HG03521 (cell line): Measurements from ENCODE around the gene TMEM131L.
"Not testable (repeated sequence)": the region's sequence is repeated elsewhere in the genome, so short reads cannot be mapped to it uniquely, and the experiment has no call there.

Experiments
- ATAC-seq: cut with Tn5 transposase; IDR thresholded peaks from one replicate; pipeline ENCODE4 v1.9.1; 2021; ENCODE audit warnings: mild to moderate bottlenecking, moderate library complexity; ENCODE audit not compliant: unreplicated experiment

Gene TMEM131L

DNA sequence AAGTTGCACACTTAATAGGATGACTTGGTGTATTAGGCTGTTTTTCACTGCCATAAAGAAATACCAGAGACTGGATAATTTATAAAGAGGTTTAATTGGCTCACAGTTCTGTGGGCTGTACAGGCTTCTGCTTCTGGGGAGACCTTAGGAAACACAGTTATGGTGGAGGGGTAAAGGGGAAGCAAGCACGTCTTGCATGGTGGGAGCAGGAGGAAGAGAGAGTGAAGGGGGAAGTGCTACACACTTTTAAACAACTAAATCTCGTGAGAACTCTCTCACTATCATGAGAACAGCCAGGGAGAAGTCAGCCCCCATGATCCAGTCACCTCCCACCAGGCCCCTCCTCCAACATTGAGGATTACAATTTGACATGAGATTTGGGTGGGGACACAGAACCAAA, 142.9 kb downstream of the TMEM131L start:
- ATAC-seq = not testable (repeated sequence)

DNA sequence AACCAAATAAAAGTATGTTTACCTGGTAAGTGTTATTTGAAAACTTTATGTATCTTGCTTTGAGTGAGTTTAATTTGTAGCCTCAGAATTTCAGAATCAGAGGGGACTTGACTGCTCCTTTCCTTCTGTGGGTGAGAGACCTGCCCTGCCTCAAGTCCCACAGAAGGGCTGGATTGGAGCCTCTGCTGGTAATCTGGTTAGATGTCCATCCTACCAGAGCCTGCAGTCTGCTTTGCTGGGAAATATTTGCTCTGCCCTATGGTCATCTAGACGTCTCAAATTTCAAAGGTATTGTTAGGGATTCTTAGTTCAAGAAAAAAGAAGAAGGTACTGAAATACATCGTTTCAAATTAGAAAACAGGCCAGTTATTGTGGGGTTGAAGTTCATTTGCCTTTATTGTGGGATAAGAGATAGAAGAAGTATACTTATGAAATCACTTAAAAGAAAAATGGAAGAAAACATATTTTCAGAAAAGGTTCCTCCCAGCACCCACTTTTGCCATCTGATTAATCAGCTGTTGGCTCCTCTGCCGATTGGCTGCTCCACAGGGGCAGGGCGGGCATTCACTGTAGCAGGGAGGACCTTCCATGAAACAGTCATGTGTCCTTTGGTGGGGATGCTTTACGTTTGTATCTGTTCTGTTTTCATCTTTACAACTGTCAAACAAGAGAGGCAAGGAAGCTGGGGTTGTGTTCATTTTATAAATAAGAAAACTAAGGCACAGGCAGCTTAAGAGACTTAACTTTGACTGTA, 144.6 kb downstream of the TMEM131L start:
- ATAC-seq = no peak

DNA sequence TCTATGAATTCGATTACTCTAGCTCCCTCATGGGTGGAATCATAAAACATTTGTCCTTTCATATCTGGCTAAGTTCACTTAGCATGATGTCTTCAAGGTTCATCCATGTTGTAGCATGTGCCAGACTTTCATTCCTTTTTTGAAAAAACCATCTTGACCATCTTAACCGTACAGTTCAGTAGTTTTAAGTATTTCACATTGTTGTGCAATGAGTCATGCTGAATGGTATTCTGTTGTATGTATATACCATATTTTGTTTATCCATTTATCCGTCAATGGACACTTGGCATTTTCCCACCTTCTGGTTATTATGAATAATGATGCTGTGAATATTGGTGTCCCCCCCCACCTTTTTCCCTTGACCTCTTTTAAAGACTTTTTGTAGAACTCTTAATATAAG, 145.5 kb downstream of the TMEM131L start:
- no peak for ATAC-seq

- ATAC-seq = no peak
Measured at GRCh38 chr4:153612878-153613277, 146.7 kb downstream of the TMEM131L start.

GRCh38 chr4:153616006-153616555, 149.9 kb downstream of the TMEM131L start:
- ATAC-seq = no peak

DNA sequence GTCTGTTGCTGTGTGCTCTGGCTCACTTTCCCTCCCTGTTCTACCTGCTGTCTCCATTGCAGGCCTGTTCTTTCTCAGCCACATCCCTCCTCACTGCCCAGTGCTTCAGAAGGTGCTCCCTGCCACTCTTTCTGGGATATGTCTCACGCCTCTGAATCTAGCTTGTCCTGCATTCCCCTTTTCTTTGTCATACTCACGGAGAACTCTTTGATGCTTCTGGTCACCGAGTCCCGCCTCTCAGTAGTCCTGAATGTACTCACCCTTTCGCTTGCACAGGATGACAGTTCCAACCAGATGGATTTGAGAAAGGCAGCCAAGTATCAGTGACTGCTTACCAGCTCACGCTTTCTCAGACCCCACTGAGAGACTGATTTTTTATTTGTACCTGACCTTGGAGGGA, 152.7 kb downstream of the TMEM131L start:
- ATAC-seq = no peak

- ATAC-seq = no peak
Measured at GRCh38 chr4:153619811-153620210, 153.7 kb downstream of the TMEM131L start.

DNA sequence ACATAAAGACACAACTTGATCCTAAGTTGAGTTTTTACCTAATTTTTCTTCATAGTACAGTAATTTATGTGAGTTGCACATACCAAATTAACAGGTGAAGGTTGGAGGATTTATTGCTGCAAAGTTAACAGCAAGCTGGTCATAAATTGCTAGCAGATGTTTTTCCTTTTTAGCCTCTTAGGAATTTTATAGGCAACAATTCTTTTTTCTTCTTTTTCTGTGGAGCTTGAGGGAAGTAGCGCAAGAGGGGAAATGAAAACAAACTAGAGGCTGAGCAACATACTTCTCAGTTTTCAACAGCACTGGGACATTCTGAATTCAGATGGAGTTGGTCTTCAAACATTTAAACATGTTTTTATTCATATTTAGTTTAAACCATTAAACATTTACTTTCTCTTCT, 154.2 kb downstream of the TMEM131L start:
- ATAC-seq = no peak

DNA sequence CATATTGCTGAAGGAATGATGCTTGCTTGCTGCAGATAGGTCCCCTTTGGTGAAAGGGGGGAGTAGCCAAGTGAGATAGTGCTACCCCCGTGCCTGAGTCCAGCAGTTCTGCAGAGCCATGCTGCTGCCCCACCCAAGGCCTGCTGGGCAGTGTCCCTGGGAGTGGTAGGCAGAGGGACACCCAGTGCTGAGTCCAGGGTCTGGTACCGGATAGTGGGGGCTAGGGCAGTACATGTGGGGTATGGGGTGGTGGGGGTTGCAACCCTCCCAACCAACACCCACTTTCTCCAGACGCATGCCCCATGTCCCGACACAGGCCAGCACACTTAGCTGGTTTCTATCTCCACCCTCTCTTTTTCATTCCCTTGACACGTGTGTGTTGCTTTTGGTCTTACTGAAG, 155.9 kb downstream of the TMEM131L start:
- no peak for ATAC-seq

- ATAC-seq = no peak
Measured at GRCh38 chr4:153622778-153623240, 156.6 kb downstream of the TMEM131L start.

GRCh38 chr4:153623491-153623890, 157.3 kb downstream of the TMEM131L start:
- ATAC-seq = no peak

DNA sequence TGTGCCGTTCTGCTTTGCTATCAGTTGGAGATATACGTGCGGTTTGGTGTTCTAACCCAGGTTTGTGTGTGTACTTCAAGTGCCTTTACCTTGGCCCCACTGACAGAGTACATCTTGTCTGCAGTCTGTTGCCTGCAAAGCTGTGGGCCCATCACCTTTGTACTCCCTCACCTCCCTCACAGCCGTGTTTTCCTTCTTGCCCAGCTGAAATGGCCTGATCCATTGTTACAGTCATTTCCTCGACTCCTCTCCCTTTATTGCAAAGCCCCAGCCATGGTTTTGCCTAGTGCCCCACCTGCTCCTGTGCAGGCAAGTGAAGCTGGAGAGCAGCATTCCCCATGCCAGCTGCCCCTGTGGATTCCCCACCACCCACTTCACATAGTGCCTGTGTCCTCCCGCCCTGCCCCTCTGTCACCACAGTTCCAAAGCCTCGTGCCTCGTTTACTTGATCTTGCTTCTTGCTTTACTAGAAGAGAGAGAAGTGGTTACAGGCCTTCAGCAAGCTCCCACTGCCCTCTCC, 162.7 kb downstream of the TMEM131L start:
- ATAC-seq = no peak

DNA sequence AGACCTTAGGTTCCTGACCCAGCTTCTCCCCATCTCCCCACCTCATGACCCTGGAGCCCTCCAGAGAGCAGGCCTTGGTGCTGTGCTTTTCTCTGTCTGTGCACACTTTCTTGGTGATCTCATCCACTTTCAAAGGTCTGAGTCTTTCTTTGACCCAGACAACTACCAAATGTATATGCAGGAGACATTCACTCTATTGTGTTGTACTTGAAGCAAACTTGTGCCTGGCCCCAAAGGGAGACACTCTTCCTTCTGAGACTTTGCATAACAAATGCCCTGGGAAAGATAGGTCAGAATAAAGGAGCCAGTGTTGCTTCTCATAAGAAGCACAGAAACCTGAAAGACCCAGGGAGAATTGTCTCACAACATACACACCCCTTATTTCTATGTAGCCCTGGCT, 163.6 kb downstream of the TMEM131L start:
- ATAC-seq = no peak

DNA sequence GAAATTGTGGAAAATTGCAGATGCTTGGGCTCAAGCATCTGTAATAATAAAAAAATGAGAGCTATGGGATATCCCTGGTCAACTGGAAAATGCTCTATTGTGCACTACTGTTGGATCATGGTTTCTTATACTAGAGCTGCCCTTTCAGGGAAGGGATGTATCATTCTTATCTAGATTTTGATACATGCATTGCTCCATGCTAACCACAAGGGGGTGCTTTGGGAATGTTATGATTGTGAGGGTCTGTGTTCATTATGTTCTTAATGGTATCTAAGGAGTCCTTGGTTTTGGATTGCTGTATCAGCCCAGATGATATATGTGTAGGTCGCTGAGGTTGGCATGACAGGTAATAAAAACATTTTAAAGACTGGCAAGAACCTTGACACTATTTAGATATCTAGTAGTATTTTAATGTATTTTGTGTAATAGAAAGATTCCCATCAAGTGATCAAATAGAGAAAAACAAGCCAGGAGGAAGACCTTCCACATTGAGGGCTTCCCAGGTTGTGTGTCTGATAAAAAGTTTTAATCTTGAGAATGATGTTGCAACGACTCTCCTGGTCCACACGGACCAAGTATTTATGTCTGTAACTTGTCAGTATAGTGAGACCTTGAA, 168.7 kb downstream of the TMEM131L start:
- no peak for ATAC-seq

DNA sequence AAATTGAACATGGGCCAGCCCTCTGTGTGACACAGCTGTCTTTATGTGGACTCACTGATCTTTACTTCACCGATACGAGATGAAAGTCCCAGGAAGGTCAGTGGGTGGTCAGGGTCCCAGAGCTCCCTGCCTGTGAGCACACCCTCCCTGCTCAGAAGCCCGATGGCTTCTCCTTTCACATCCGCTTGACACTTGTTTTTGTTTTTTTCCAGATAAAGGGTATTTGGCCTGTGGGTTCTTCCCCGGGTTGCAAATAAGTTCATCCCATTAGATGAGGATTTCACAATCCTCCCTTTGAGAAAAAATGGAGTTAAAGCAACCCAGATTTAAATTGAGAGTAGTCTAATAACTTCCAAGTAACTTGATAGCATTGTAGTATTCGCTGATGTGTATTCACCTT, 169.7 kb downstream of the TMEM131L start:
- no peak for ATAC-seq

- no peak for ATAC-seq
Measured at GRCh38 chr4:153637201-153637600, 171.0 kb downstream of the TMEM131L start.

DNA sequence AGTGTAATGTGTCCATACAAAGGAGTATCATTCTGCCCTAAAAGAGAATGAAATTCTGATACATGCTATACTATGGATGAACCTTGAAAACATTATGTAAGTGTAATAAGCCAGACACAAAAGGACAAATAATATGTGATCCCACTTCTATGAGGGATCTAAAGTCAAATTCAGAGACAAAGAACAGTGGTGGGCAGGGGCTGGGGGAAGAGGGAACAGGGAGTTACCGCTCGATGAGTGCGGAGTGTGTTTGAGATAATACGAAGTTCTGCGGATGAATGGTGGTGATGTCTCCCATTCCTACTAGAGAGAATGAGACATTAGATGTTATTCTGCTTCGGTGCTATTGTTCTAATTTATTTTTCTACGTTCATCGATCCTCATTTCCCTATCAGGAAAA, 171.9 kb downstream of the TMEM131L start:
- ATAC-seq = no peak

DNA sequence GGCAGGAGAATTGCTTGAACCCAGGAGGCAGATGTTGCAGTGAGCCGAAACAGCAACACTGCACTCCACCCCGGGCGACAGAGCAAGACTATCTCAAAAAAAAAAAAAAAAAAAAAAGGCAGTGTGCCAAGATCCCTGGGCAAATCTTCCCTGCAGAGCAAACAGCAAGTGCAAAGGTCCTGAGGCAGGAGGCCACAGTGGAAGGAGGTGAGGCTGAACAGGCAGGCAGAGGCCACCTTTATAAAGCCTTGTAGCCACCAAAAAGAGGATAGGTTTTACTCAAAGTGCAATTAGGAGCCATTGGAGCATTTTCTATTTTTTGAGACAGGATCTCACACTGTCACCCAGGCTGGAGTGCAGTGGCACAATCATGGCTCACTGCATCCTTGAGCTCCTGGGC, 172.8 kb downstream of the TMEM131L start:
- ATAC-seq = no peak

DNA sequence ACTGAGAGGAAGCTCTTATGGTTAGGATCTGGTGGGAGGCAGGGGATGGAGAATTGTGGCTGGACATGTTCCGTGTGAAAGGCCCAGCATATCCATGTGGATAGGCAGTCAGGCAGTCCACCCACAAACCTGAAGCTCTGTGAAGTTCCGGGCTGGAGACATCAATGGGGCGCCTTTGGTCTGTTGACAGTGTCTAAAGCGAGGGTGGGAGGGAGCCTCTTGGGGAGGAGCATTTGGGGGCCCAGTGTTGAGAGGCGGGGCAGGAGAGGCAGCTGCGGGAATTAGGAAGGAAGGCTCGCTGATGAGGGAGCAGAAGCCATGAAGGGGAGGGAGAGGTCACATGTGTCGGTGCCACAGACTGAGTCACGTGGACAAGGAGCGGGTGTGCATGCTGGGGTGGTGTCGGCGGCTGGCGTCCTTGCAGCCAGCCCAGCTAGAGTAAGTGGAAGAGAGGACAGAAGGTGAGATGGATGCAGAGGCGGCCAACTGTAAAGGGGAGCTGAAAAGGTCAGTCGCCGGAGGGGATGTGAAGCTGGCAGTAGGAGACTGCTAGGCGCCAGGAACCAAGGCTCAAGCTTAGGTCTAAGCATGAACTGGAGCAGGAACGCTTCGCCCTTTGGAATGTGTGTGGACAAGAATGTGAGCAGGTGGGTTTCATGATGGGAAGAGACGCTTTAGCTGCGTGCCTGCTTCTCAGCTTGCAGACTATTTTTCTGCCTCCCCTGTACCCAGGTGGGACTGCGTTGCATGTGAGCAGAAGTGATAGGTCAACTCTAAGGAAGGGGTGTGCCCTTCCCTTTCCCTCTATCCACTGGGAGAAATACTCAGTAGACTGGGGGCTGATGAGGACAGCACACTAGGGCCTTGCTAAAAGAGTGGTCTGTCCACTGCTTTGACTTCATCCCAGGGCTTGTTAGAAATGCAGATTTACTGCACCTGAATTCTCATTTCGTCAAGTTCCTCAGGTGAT, 174.0 kb downstream of the TMEM131L start:
- ATAC-seq = no peak

- ATAC-seq = no peak
Measured at GRCh38 chr4:153641532-153641931, 175.4 kb downstream of the TMEM131L start.
